ENCODE measurements around the gene CCDC50.

The CCDC50 gene

GRCh38 chr3:191328962-191329653 is at the start of gene CCDC50:
Gene CCDC50, plus strand, starts transcription at chr3:191329394. Its CDS starts 281 bp downstream, at chr3:191329675.
- peak; percentile 86 for DNase-seq

- DNase-seq, result no peak
Measured at GRCh38 chr3:191280111-191280510, 49.1 kb upstream of the CCDC50 start.

GRCh38 chr3:191280882-191281281 is 48.3 kb upstream of the CCDC50 start:
- no peak for DNase-seq

- no peak for DNase-seq
Measured at GRCh38 chr3:191282251-191283185, 46.7 kb upstream of the CCDC50 start.

- no peak for DNase-seq
Measured at GRCh38 chr3:191283400-191283799, 45.8 kb upstream of the CCDC50 start.

- DNase-seq, result no peak
Measured at GRCh38 chr3:191290311-191291025, 38.7 kb upstream of the CCDC50 start.

GRCh38 chr3:191292243-191293015 is 36.8 kb upstream of the CCDC50 start:
- DNase-seq, result no peak

- DNase-seq, result no peak
Measured at GRCh38 chr3:191294291-191294690, 34.9 kb upstream of the CCDC50 start.

GRCh38 chr3:191296041-191296541 is 33.1 kb upstream of the CCDC50 start:
- no peak for DNase-seq

GRCh38 chr3:191298846-191299245 is 30.3 kb upstream of the CCDC50 start:
- DNase-seq, result no peak

GRCh38 chr3:191300422-191300821 is 28.8 kb upstream of the CCDC50 start:
- no peak for DNase-seq

- no peak for DNase-seq
Measured at GRCh38 chr3:191301017-191301416, 28.2 kb upstream of the CCDC50 start.

- no peak for DNase-seq
Measured at GRCh38 chr3:191301782-191302411, 27.3 kb upstream of the CCDC50 start.

GRCh38 chr3:191302451-191302850 is 26.7 kb upstream of the CCDC50 start:
- DNase-seq, result no peak

GRCh38 chr3:191303596-191303995 is 25.6 kb upstream of the CCDC50 start:
- no peak for DNase-seq

- DNase-seq, result no peak
Measured at GRCh38 chr3:191306428-191306827, 22.8 kb upstream of the CCDC50 start.

- no peak for DNase-seq
Measured at GRCh38 chr3:191307341-191307740, 21.9 kb upstream of the CCDC50 start.

GRCh38 chr3:191313296-191313695 is 15.9 kb upstream of the CCDC50 start:
- no peak for DNase-seq

GRCh38 chr3:191314109-191314728 is 15.0 kb upstream of the CCDC50 start:
- DNase-seq, result no peak

- DNase-seq, result no peak
Measured at GRCh38 chr3:191316876-191317603, 12.2 kb upstream of the CCDC50 start.

GRCh38 chr3:191320316-191320715 is 8.9 kb upstream of the CCDC50 start:
- no peak for DNase-seq
